ENCODE measurements around the gene PHLDB2. TPM values are rescaled to one million over a fixed set of nuclear protein-coding genes. Genes with fewer than 3 reads are reported as not detected.

PHLDB2 gene
- total RNA-seq, 6 donors from 2014 or later, result 22.4 to 67.1 (median 42.7) TPM

DNA sequence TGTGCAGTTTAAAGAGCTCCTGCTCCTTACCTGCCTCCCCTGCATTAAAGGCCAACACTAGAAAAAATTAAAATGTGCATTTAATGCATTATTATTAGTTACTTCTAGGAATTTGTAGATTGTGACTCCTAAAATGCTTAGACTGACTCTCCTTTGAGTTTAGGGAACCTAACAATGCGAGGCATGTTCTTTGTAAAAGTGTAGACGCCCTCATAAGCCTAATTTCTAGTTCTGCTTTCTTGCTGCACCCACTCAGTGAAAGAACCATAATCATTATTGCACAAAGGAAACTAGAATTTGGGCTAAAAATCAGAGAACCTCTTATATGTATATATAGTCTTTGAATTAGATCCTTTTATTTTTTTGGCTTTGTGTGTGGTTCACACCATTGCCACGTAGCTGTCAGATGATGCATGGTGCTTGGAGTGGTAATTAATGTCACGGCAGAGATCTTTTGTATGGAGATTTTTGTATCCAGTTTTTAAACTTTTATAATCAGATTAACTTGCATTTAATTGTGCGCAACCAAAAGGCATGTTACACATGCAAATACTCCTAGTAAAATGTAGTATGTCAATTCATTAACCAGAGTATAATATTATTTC lies 120.5 kb downstream of the PHLDB2 start:
- TF ChIP-seq EP300 (IDR thresholded peaks at IDR 0.05) (no peak), POLR2A (IDR thresholded peaks at IDR 0.05) (no peak), POLR2AphosphoS5 (IDR thresholded peaks at IDR 0.05) (no peak)
- TF ChIP-seq, protein P1, sequence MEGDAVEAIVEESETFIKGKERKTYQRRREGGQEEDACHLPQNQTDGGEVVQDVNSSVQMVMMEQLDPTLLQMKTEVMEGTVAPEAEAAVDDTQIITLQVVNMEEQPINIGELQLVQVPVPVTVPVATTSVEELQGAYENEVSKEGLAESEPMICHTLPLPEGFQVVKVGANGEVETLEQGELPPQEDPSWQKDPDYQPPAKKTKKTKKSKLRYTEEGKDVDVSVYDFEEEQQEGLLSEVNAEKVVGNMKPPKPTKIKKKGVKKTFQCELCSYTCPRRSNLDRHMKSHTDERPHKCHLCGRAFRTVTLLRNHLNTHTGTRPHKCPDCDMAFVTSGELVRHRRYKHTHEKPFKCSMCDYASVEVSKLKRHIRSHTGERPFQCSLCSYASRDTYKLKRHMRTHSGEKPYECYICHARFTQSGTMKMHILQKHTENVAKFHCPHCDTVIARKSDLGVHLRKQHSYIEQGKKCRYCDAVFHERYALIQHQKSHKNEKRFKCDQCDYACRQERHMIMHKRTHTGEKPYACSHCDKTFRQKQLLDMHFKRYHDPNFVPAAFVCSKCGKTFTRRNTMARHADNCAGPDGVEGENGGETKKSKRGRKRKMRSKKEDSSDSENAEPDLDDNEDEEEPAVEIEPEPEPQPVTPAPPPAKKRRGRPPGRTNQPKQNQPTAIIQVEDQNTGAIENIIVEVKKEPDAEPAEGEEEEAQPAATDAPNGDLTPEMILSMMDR (IDR thresholded peaks at IDR 0.05), result no peak
- H3K4me3 ChIP-seq, result peak overlapping the region; percentile 62 to 84 (median 74)
- H3K27ac ChIP-seq, result peak overlapping the region; percentile 81 to 90 (median 83)
- WGBS, 2 donors, result 21 to 23% methylated on average over 5 of the region's 5 CpGs
- no peaks in the 10 kb centered on the region for H3K9me3 ChIP-seq
- no peak for DNase-seq
- H3K27me3 ChIP-seq, result no peaks in the 10 kb centered on the region
- ATAC-seq (ENCODE audit: low FRiP score in 2 of 2), result peak; percentile 52 to 61
- peaks cover 16 to 18% (median 17%) of the 10 kb centered on the region in 4 donors for H3K4me1 ChIP-seq
- H3K36me3 ChIP-seq, result no peaks in the 10 kb centered on the region

DNA sequence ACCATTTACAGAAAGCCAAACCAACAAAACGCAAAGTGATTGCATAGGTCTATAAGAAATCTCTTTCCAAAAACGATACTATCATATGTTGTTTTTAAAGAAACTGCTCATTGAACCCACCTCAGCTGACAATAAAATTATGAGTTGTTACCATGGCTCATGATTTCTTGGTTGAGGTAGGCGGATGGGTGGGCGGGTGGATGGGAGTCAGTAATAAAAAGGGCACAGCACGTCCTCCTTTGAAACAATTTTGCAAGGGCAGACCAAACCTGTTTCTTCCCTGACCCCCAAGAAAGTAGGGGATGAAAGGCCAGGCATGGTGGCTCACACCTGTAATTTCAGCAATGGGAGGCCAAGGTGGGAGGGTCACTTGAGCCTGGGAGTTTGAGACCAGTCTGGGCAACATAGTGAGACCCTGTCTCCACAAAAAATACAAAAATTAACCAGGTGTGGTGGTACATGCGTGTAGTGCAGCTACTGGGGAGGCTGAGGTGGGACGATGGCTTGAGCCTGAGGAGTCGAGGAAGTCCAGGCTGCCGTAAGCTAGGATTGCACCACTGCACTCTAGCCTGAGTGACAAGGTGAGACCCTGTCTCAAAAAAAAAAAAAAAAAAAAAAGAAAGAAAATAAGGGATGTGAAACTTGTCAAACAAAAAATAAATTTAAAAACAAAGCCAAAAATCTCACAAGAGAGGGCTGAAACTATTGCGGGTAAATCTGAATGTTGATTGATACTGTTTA lies 121.8 kb downstream of the PHLDB2 start:
- H3K4me1 ChIP-seq, result peaks cover 16 to 18% (median 17%) of the 10 kb centered on the region in 4 donors
- TF ChIP-seq POLR2A (IDR thresholded peaks at IDR 0.05) (no peak), EP300 (IDR thresholded peaks at IDR 0.05) (no peak), POLR2AphosphoS5 (IDR thresholded peaks at IDR 0.05) (no peak)
- TF ChIP-seq, protein P1 (IDR thresholded peaks at IDR 0.05), result no peak

DNA sequence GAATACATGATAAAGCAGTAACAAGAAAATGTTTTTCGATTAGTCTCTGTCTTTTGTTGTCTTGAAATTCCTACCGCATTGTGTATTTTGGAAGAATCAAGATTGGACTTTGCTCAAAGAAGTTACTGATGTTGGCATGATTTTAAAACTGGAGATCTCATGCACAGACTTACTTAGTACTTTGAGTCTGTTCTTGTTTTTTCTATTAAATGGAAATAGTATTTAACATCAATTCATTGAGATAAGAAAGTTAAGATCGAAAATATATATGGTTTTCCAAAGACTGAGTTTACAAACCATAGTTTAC lies 122.3 kb downstream of the PHLDB2 start:
- Histone ChIP-seq H3K9me3 (no peaks in the 10 kb centered on the region), H3K4me3 (no peak overlapping the region), H3K27ac (no peak overlapping the region), H3K36me3 (peaks cover 0 to 2% (median 0%) of the 10 kb centered on the region in 4 donors), H3K27me3 (no peaks in the 10 kb centered on the region), H3K4me1 (peaks cover 16 to 18% (median 17%) of the 10 kb centered on the region in 4 donors)
- TF ChIP-seq, protein P1 (IDR thresholded peaks at IDR 0.05), result no peak
- TF ChIP-seq POLR2A (IDR thresholded peaks at IDR 0.05) (no peak), POLR2AphosphoS5 (IDR thresholded peaks at IDR 0.05) (no peak), EP300 (IDR thresholded peaks at IDR 0.05) (no peak)
- ATAC-seq (ENCODE audit: low FRiP score in 2 of 2), result no peak
- no peak for DNase-seq
- WGBS, 2 donors, result 67 to 68% methylated on average over 3 of the region's 3 CpGs

More for the DNA sequence above, 121.8 kb downstream of the PHLDB2 start:
- WGBS, 2 donors, result 74 to 89% methylated on average over 10 of the region's 10 CpGs
- H3K27ac ChIP-seq, result no peak overlapping the region
- no peak for DNase-seq
- no peaks in the 10 kb centered on the region for H3K36me3 ChIP-seq
- H3K4me3 ChIP-seq, result no peak overlapping the region
- no peaks in the 10 kb centered on the region for H3K9me3 ChIP-seq
- H3K27me3 ChIP-seq, result no peaks in the 10 kb centered on the region
- no peak for ATAC-seq (ENCODE audit: low FRiP score in 2 of 2)

DNA sequence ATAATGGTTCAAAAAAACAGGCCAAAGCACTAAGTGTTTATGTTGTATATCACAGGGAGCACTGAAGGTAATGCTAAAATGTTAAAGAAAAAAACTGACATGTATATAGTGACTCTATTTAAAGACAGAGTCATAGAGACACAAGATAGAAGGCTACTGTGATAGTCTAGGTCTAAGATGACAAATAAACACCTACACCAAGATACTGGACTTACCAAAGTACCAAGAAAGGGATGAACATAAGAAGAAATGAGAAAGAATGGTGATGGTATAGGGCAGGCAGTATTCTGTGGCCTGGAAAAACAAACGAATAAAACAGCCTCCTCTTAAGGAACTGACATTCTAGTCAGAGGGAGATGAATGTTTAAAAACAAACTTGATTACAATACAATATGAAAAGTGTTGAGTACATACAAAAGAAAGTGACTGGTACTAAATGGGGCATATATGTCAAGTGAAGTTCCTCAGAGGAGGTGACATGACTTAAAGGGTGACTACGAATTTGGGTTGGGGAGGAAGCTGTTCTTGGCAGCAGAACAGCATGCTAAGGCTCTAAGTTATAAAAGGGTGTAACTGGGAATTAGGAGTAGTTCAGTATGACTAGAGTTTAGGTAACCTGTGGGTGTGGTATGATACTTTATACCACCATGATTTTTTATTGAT lies 125.7 kb downstream of the PHLDB2 start:
- Histone ChIP-seq H3K4me3 (no peak overlapping the region), H3K9me3 (no peaks in the 10 kb centered on the region), H3K4me1 (peaks cover 11 to 17% (median 14%) of the 10 kb centered on the region in 4 donors), H3K27me3 (no peaks in the 10 kb centered on the region), H3K27ac (no peak overlapping the region), H3K36me3 (peaks cover 0 to 27% (median 9%) of the 10 kb centered on the region in 4 donors)
- DNase-seq (no peak), ATAC-seq (ENCODE audit: low FRiP score in 2 of 2) (no peak)
- WGBS, 2 donors, result 29 to 31% methylated on average over 2 of the region's 2 CpGs
- TF ChIP-seq POLR2AphosphoS5 (IDR thresholded peaks at IDR 0.05) (no peak), EP300 (IDR thresholded peaks at IDR 0.05) (no peak), POLR2A (IDR thresholded peaks at IDR 0.05) (no peak)
- TF ChIP-seq, protein P1 (IDR thresholded peaks at IDR 0.05), result no peak

Measured in upper lobe of left lung (tissue), 6 donors.